GM21825 (cell line): ENCODE measurements around the gene TGFBR3.
A peak's percentile ranks its signal among the peaks of the same experiment; 100 is the strongest.

ENCODE experiments used
- ATAC-seq: cut with Tn5 transposase; IDR thresholded peaks from one replicate; pipeline ENCODE4 v1.9.1; 2021; ENCODE audit warnings: mild to moderate bottlenecking, moderate library complexity; ENCODE audit not compliant: unreplicated experiment

Gene TGFBR3

GRCh38 chr1:91699339-91699974 is 186.5 kb downstream of the TGFBR3 start:
- ATAC-seq, result no peak

DNA sequence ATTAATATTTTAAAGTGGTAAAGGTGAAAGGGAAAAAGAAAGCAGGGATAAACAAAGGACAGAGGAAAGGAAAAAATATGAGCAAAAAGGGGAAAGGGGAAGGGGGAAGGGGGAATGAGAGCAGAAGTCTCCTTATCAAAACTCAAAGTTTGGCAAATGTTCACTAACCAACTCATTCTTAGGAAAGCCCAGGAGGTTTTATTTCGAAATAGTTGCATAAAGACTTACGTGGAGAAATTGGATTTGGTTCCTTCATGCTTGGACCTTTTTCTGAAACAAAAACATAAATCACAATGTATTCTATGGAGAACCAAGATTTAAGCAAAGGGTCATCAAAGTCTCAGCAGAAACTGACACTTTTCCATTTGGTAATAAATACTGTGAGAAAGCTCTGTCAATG is 188.1 kb downstream of the TGFBR3 start:
- no peak for ATAC-seq

DNA sequence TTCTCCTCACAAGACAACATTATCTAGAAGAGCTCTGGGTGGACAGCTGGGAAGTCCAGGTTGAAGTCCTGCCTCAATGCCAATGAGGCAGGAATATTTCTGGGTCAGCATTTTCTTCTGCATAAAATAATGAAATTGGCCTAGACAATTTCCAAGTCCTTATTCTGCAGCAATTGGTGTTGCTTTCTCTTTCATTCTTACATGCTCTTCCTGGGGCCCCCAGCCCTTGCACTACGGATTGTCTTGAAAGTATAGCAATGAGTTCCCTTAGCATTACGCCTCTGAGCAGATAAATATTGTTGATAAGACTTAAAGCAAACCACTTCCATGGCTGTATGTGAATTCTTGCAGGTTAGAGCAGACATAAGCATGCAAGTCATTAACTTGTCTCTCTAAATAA is 188.5 kb downstream of the TGFBR3 start:
- ATAC-seq, result peak; percentile 93

DNA sequence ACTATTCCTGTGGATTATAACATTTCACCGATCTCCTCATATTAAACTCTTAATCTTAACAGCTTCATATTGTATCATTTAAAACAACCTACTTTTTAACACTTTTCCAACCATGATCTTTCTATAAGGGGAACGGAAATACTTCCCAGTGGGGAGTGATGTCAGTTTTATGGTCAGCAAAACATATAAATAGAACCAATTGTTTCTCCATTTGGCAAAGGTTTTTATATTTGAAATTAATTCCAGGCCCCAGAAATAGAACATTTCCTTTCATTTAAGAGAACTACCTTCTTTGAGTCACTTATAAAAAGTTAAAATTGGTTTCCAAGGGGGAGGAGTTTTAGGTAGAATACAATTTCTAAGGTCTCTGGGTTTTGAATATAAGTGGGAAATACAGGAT is 189.6 kb downstream of the TGFBR3 start:
- no peak for ATAC-seq

- ATAC-seq, result no peak
Measured at GRCh38 chr1:91693557-91693956, 192.4 kb downstream of the TGFBR3 start.

GRCh38 chr1:91691525-91691924 is 194.4 kb downstream of the TGFBR3 start:
- no peak for ATAC-seq

- ATAC-seq, result no peak
Measured at GRCh38 chr1:91689641-91690481, 196.1 kb downstream of the TGFBR3 start.

GRCh38 chr1:91687452-91687851 is 198.5 kb downstream of the TGFBR3 start:
- no peak for ATAC-seq

- ATAC-seq, result no peak
Measured at GRCh38 chr1:91685994-91686393, 200.0 kb downstream of the TGFBR3 start.

GRCh38 chr1:91684481-91685196 is 201.3 kb downstream of the TGFBR3 start:
- ATAC-seq, result no peak

DNA sequence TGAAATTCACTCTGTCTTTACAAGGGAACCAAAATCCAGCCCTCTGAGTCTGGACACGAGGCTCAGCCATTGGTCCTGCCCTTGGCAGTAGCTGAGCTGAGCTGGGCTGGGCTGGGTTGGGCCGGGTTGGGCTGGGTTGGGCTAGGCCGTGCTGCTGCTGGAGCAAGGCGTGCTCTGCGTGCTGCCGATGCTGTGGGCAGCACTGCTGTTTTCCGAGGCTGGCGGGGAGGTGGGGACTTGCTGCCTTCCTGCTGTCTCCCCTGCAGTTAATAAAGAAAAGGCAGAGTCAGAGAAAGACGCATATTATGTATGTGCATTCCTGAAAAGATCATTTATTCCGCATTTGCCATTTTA is 202.4 kb downstream of the TGFBR3 start:
- no peak for ATAC-seq

DNA sequence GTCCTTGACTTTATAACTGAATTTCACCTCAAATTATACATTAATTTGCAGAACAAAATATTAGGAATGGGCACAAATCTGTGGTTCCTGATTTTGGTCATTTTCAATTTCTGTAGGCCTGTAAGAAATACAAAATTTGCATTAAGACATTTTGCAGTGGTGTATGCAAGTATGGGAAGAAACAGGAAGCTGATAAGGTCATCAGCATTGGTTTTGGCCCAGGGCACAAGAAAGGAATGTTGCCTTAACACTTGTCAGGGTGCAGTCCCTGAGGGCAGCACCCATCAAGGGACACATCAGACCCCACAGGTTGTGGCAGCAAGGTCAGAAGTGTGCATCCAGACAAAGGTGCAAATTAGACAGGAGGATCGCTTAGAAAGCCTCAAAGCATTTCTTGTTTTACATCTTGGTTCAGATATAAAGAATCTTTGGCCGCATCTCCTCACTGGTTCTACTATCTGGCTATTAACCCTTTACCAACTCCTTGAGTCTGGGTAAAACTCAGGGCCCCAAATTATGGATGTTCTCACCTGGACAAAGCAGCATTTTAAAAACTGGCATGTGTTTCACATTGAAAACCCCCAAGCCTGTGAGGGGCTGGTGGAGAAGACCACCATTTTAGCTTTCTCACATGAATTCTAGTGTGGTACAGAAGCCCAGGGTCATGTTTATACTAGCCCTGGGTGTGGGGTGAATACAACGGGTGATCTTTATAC is 202.9 kb downstream of the TGFBR3 start:
- no peak for ATAC-seq

GRCh38 chr1:91680556-91681155 is 205.3 kb downstream of the TGFBR3 start:
- no peak for ATAC-seq

GRCh38 chr1:91679446-91679845 is 206.5 kb downstream of the TGFBR3 start:
- no peak for ATAC-seq

DNA sequence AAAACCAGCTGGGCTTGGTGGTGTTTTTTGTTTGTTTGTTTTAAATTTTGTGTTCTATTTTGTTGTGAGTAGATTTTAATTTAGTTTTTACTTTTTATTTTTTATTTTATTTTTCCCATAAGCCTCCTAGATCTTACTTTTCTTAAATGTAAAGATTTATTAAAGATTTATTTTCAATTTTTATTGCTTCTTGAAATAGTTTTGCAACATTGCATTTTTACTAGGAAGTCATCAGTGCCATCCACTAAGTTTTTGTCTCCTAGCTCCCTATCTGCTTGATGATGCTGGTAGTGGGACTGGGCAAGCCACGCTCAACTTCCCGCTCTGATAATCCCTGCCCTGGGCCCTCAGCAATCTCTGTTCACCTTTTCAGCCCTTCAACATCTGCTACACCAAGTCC is 209.9 kb downstream of the TGFBR3 start:
- no peak for ATAC-seq

GRCh38 chr1:91674107-91674506 is 211.8 kb downstream of the TGFBR3 start:
- no peak for ATAC-seq

DNA sequence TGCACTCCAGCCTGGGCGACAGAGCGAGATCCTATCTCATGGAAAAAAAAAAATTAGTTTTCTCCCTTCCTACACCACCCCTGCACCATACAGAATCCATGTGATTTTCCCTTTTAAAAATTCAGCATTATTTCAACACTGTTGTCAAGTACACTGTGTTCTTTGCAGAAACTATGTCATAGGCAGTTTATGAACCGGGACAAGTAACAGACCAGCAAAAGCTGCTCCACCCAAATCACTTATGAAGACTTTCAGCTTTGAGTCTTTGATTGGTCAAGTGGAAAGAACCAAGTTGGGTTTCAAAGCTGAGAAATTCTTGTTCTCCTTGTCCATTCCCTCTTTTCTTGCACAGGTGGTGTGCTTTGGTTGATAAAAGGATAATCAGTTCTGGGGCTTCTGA is 212.3 kb downstream of the TGFBR3 start:
- no peak for ATAC-seq

DNA sequence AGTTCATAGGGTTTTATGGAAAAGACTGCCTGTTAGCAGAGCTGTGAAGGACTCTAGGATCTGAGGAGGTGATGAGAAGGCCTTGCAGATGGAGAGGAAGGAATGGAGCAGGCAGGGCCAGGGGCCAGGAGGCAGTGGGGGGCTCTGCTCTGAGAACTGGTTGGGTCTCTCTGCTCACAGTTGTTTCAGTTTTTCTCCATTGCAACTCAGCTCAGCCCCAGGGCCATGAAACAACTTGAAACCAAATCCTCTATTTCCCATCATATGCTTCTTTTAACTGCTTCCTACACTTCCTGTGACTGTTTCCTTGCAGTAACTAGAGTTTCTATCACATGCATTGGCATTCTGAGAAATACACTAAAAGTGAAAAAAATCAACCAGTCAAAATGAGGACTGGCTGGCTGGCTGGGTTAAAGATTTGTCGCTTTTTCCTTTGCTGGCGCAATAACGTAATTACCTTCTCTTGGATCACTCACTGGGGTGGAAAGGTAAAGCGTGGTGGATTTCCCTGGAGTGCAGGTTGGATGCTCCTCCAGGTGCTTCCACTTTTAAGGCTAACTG is 213.3 kb downstream of the TGFBR3 start:
- ATAC-seq, result no peak

- no peak for ATAC-seq
Measured at GRCh38 chr1:91670781-91671180, 215.2 kb downstream of the TGFBR3 start.

DNA sequence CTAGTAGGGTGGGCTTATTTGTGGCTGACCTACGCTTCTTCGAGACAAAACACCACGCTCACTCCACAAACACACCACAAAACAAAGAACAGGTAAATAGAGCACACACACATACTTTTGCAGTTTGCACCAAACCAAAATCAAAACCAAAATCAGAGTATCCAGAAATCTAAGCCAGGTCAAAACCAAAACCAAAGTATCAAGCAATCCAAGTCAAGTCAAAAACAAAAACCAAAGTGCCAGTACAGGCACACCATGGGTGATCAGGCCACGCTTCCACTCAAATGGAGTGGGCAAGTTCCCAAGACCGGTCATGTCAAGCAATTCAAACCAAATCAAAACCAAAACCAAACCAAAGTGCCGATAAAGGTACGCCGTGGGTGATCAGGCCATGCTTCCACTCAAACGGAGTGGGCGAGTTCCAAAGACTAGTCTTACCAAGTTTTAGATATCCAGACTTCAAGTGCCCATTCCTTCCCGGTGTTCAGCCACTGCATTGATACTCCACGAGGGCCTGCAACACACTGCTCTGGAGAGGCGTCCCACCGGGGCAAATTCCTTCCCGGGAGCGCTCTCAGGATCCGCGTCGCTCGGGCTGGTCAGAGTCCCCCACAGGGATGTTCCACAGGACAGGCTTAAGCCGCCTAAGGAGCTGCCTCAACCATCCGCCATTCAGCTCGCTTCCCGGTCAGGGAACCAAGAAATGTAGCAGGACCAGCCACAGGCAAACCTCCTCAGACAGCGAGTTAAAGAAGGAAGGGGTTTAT is 216.2 kb downstream of the TGFBR3 start:
- ATAC-seq, result no peak
